ENCODE data around the gene MAP1LC3A. TPM values are rescaled to one million over a fixed set of nuclear protein-coding genes. Genes with fewer than 3 reads are reported as not detected.

Gene MAP1LC3A
- total RNA-seq, 1 donor from 2014 or later, result 131 TPM

GRCh38 chr20:34574861-34575260 is 16.3 kb downstream of the MAP1LC3A start:
- intact Hi-C loops (cut with DNase I), result no loop called here
- peak in 1 of 2 donors; percentile 41 for DNase-seq (ENCODE audit: low spot score in 2 of 2)
- H3K4me3 ChIP-seq, result no peak overlapping the region
- H3K36me3 ChIP-seq, result peaks cover 14 to 25% of the 10 kb centered on the region in 2 donors
- no peak for TF ChIP-seq CTCF (IDR thresholded peaks at IDR 0.05)
- no peak overlapping the region for H3K27ac ChIP-seq
- H3K4me1 ChIP-seq, result peaks cover 0 to 8% of the 10 kb centered on the region in 2 donors
- no peaks in the 10 kb centered on the region for H3K27me3 ChIP-seq
- H3K9me3 ChIP-seq, result no peaks in the 10 kb centered on the region

DNA sequence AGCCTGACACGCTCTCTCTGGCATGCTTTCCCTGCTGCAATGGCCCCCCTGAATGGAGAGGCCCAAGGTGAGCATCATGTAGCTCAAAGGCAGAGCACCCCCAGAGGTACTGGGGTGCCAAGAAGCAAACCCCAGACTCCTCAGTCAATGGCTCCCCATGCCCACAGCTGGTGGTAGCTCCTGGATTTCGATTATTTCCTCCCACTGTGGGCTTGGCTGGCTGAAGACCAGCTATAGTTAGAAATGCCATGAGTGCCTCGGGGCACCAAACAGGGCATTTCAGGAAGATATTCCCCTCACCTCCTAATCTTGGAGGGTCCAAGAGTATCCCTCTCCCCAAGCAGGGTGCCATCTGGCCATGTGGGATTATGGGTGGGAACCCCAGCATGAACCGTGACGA is 16.8 kb downstream of the MAP1LC3A start:
- Histone ChIP-seq H3K36me3 (peaks cover 14 to 25% of the 10 kb centered on the region in 2 donors), H3K4me3 (no peak overlapping the region), H3K4me1 (peaks cover 0 to 8% of the 10 kb centered on the region in 2 donors), H3K27me3 (no peaks in the 10 kb centered on the region), H3K9me3 (no peaks in the 10 kb centered on the region), H3K27ac (no peak overlapping the region)
- intact Hi-C loops (cut with DNase I), result no loop called here
- no peak for TF ChIP-seq CTCF (IDR thresholded peaks at IDR 0.05)
- peak in 1 of 2 donors; percentile 18 for DNase-seq (ENCODE audit: low spot score in 2 of 2)

- peaks cover 14 to 25% of the 10 kb centered on the region in 2 donors for H3K36me3 ChIP-seq
- intact Hi-C loops (cut with DNase I), result no loop called here
These were observed 17.2 kb downstream of the MAP1LC3A start for GRCh38 chr20:34575756-34576155.

GRCh38 chr20:34577061-34577460 is 18.5 kb downstream of the MAP1LC3A start:
- Histone ChIP-seq H3K9me3 (no peaks in the 10 kb centered on the region), H3K27me3 (no peaks in the 10 kb centered on the region), H3K36me3 (peaks cover 14 to 18% of the 10 kb centered on the region in 2 donors), H3K27ac (no peak overlapping the region), H3K4me1 (peaks cover 0 to 18% of the 10 kb centered on the region in 2 donors), H3K4me3 (no peak overlapping the region)
- no peak for TF ChIP-seq CTCF (IDR thresholded peaks at IDR 0.05)
- intact Hi-C loops (cut with DNase I), result no loop called here
- peak in 1 of 2 donors; percentile 16 for DNase-seq (ENCODE audit: low spot score in 2 of 2)

More at GRCh38 chr20:34575756-34576155, 17.2 kb downstream of the MAP1LC3A start:
- peak in 1 of 2 donors; percentile 2 for DNase-seq (ENCODE audit: low spot score in 2 of 2)
- Histone ChIP-seq H3K9me3 (no peaks in the 10 kb centered on the region), H3K27me3 (no peaks in the 10 kb centered on the region), H3K27ac (no peak overlapping the region), H3K4me1 (peaks cover 0 to 8% of the 10 kb centered on the region in 2 donors), H3K4me3 (no peak overlapping the region)
- no peak for TF ChIP-seq CTCF (IDR thresholded peaks at IDR 0.05)

GRCh38 chr20:34578025-34578424 is 19.5 kb downstream of the MAP1LC3A start:
- H3K4me3 ChIP-seq, result no peak overlapping the region
- peak in 1 of 2 donors; percentile 58 for DNase-seq (ENCODE audit: low spot score in 2 of 2)
- peaks cover 0 to 22% of the 10 kb centered on the region in 2 donors for H3K4me1 ChIP-seq
- intact Hi-C loops (cut with DNase I), result loop anchor here (2.0 kb wide), 1 partner anchor 127 kb away; the partner anchor contains the start of gene TP53INP2
- no peak overlapping the region for H3K27ac ChIP-seq
- no peaks in the 10 kb centered on the region for H3K9me3 ChIP-seq
- H3K27me3 ChIP-seq, result no peaks in the 10 kb centered on the region
- H3K36me3 ChIP-seq, result peaks cover 14 to 18% of the 10 kb centered on the region in 2 donors
- no peak for TF ChIP-seq CTCF (IDR thresholded peaks at IDR 0.05)
